ENCODE data around the gene CEP83.

The CEP83 gene

DNA sequence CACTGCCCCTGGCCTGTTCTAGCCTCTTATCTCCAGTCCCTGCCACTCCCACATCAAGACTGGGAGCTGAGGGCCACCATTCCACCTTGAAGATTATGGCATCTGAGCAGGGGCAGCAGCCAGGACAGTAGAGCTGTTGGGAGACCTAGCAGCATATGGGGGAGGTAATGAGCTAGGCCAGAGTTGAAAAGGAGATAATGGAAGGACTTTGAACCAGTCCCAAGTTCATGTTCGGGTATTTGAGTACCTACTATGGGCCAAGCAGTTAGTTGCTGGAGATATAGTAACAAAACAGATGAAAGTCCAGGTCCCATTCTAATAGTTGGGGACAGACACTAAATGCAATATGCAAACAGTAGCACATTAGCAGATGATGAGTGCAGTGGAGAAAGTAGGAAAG, 159.8 kb downstream of the CEP83 start:
- Histone ChIP-seq H3K27ac (ENCODE audit: low read length) (no peak overlapping the region), H4K20me1 (ENCODE audit: insufficient read depth, low read length) (no peaks in the 10 kb centered on the region), H3K4me3 (ENCODE audit: low read depth in 1 of 2, low read length in 2 of 2) (no peak overlapping the region), H3K27me3 (ENCODE audit: insufficient read depth, low read length, poor library complexity) (no peaks in the 10 kb centered on the region), H3K9ac (ENCODE audit: low read depth, low read length) (no peak overlapping the region), H3K36me3 (ENCODE audit: insufficient read depth, low read length) (peaks cover 31% of the 10 kb centered on the region), H3K79me2 (ENCODE audit: insufficient read depth, low read length) (no peaks in the 10 kb centered on the region), H3K9me3 (ENCODE audit: insufficient read depth, low read length, severe bottlenecking) (no peaks in the 10 kb centered on the region), H3K4me1 (ENCODE audit: insufficient read depth, low read length) (no peaks in the 10 kb centered on the region), H3K4me2 (ENCODE audit: insufficient read depth, low read length) (no peak overlapping the region), H2AFZ (ENCODE audit: low read depth, low read length) (no peak overlapping the region)
- no peak for ATAC-seq (ENCODE audit: insufficient read depth, low read depth)
- no peak for TF ChIP-seq EZH2 (IDR thresholded peaks at IDR 0.05; ENCODE audit: borderline replicate concordance, low read depth, low read length, severe bottlenecking)
- TF ChIP-seq, protein P1, sequence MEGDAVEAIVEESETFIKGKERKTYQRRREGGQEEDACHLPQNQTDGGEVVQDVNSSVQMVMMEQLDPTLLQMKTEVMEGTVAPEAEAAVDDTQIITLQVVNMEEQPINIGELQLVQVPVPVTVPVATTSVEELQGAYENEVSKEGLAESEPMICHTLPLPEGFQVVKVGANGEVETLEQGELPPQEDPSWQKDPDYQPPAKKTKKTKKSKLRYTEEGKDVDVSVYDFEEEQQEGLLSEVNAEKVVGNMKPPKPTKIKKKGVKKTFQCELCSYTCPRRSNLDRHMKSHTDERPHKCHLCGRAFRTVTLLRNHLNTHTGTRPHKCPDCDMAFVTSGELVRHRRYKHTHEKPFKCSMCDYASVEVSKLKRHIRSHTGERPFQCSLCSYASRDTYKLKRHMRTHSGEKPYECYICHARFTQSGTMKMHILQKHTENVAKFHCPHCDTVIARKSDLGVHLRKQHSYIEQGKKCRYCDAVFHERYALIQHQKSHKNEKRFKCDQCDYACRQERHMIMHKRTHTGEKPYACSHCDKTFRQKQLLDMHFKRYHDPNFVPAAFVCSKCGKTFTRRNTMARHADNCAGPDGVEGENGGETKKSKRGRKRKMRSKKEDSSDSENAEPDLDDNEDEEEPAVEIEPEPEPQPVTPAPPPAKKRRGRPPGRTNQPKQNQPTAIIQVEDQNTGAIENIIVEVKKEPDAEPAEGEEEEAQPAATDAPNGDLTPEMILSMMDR (IDR thresholded peaks at IDR 0.05; ENCODE audit: borderline replicate concordance, extremely low read depth, low read length, poor library complexity, severe bottlenecking), result no peak
- no peak for DNase-seq

DNA sequence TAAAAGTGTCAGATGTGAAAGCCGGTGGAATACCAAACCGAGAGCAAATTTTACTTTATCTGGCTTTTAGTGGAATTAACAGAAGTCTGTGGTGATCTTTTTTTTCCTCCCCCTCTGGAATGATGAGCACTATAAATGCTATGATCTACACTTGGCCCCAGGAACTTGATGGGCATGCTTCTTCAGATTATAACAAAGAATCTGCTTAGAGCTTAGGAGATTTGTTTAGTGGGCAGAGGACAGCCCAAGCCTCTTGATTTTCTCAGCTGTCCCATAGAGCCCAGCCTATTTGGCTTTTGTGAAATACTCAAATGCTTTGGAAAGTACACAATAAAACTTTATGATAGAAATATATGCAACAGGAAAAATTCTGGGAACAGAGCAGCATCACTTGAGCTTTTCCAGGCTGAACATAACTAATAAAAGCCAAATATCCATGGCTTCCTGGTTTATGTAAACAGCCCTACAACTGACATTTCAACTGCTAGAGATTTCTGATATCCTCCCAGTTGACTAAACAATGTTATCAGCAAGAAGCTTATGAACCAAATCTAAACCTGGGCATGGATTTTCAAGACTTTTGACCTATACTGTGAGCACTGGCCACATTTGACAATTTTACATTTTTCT, 161.7 kb downstream of the CEP83 start:
- no peak overlapping the region for H3K27ac ChIP-seq (ENCODE audit: low read length)
- no peak overlapping the region for H2AFZ ChIP-seq (ENCODE audit: low read depth, low read length)
- H3K4me2 ChIP-seq (ENCODE audit: insufficient read depth, low read length), result no peak overlapping the region
- H4K20me1 ChIP-seq (ENCODE audit: insufficient read depth, low read length), result no peaks in the 10 kb centered on the region
- no peak overlapping the region for H3K4me3 ChIP-seq (ENCODE audit: low read depth in 1 of 2, low read length in 2 of 2)
- no peaks in the 10 kb centered on the region for H3K4me1 ChIP-seq (ENCODE audit: insufficient read depth, low read length)
- no peaks in the 10 kb centered on the region for H3K9me3 ChIP-seq (ENCODE audit: insufficient read depth, low read length, severe bottlenecking)
- DNase-seq, result no peak
- no peaks in the 10 kb centered on the region for H3K27me3 ChIP-seq (ENCODE audit: insufficient read depth, low read length, poor library complexity)
- no peak for ATAC-seq (ENCODE audit: insufficient read depth, low read depth)
- no peaks in the 10 kb centered on the region for H3K79me2 ChIP-seq (ENCODE audit: insufficient read depth, low read length)
- H3K9ac ChIP-seq (ENCODE audit: low read depth, low read length), result no peak overlapping the region
- peaks cover 16% of the 10 kb centered on the region for H3K36me3 ChIP-seq (ENCODE audit: insufficient read depth, low read length)
- TF ChIP-seq EZH2 (IDR thresholded peaks at IDR 0.05; ENCODE audit: borderline replicate concordance, low read depth, low read length, severe bottlenecking), result no peak
- TF ChIP-seq, protein P1 (IDR thresholded peaks at IDR 0.05; ENCODE audit: borderline replicate concordance, extremely low read depth, low read length, poor library complexity, severe bottlenecking), result no peak

DNA sequence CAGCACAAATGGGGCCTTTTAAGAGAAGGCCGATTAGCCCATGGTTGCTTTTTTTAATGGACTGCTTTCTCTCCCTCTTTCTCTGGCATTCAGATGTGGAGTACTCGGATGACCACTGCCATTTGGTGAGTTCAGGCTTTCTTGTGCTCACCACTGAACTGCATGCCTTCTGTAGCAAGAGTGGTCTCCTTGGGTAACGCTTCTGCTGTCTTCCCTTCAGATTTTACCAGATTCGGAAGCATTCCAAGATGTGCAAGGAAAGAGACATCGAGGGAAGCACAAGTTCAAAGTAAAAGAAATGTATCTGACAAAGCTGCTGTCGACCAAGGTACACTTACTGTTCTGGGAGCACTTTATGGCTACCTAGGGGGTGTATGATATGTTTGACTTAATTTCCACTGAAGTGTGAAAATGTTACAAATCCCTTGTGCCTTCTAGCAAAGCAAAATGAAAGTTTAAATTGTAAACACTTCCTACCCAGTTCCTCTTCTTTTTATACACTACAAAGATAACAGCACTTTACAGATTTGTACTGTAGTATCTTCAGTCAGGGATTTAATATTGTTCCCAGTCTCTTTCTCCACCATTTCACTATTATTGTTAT, 162.5 kb downstream of the CEP83 start:
- no peak overlapping the region for H3K9ac ChIP-seq (ENCODE audit: low read depth, low read length)
- TF ChIP-seq, protein P1 (IDR thresholded peaks at IDR 0.05; ENCODE audit: borderline replicate concordance, extremely low read depth, low read length, poor library complexity, severe bottlenecking), result no peak
- no peaks in the 10 kb centered on the region for H3K27me3 ChIP-seq (ENCODE audit: insufficient read depth, low read length, poor library complexity)
- no peak overlapping the region for H3K4me2 ChIP-seq (ENCODE audit: insufficient read depth, low read length)
- no peak for DNase-seq
- no peaks in the 10 kb centered on the region for H3K4me1 ChIP-seq (ENCODE audit: insufficient read depth, low read length)
- H2AFZ ChIP-seq (ENCODE audit: low read depth, low read length), result no peak overlapping the region
- H4K20me1 ChIP-seq (ENCODE audit: insufficient read depth, low read length), result no peaks in the 10 kb centered on the region
- H3K79me2 ChIP-seq (ENCODE audit: insufficient read depth, low read length), result no peaks in the 10 kb centered on the region
- ATAC-seq (ENCODE audit: insufficient read depth, low read depth), result no peak
- H3K9me3 ChIP-seq (ENCODE audit: insufficient read depth, low read length, severe bottlenecking), result no peaks in the 10 kb centered on the region
- H3K27ac ChIP-seq (ENCODE audit: low read length), result no peak overlapping the region
- peaks cover 16% of the 10 kb centered on the region for H3K36me3 ChIP-seq (ENCODE audit: insufficient read depth, low read length)
- no peak overlapping the region for H3K4me3 ChIP-seq (ENCODE audit: low read depth in 1 of 2, low read length in 2 of 2)

All from DND-41 (cell line).